Measurements from ENCODE around the gene ZNF598. TPM values are rescaled to one million over a fixed set of nuclear protein-coding genes. Genes with fewer than 3 reads are reported as not detected.

Gene ZNF598
- polyA plus RNA-seq, 1 donor from 2014 or later = 22.1 TPM

GRCh38 chr16:2024032-2024420, 14.4 kb upstream of the ZNF598 start:
- H3K9ac ChIP-seq (ENCODE audit: low read length) = no peak overlapping the region
- H3F3A ChIP-seq (ENCODE audit: insufficient read depth, low read length, poor library complexity, severe bottlenecking) = no peaks in the 10 kb centered on the region
- H3K9me2 ChIP-seq (ENCODE audit: insufficient read depth, low read length) = no peaks in the 10 kb centered on the region
- no peak overlapping the region for H3K27ac ChIP-seq (ENCODE audit: low read length)
- no peaks in the 10 kb centered on the region for H4K20me1 ChIP-seq (ENCODE audit: insufficient read depth)
- TF ChIP-seq REST (IDR thresholded peaks at IDR 0.05; ENCODE audit: borderline replicate concordance) (no peak), MXI1 (conservative IDR thresholded peaks at IDR 0.05; ENCODE audit: poor library complexity, severe bottlenecking) (no peak), SMC3 (conservative IDR thresholded peaks at IDR 0.05; ENCODE audit: poor library complexity) (no peak), RAD21 (conservative IDR thresholded peaks at IDR 0.05) (no peak), EP300 (conservative IDR thresholded peaks at IDR 0.05; ENCODE audit: poor library complexity, severe bottlenecking) (no peak), CTCF (IDR thresholded peaks at IDR 0.05; ENCODE audit: poor library complexity, severe bottlenecking) (no peak), EZH2 (IDR thresholded peaks at IDR 0.05; ENCODE audit: borderline replicate concordance, insufficient read depth, low read length, poor library complexity, severe bottlenecking) (no peak), POLR2AphosphoS5 (IDR thresholded peaks at IDR 0.05) (no peak), TAF1 (IDR thresholded peaks at IDR 0.05; ENCODE audit: low read depth) (no peak)
- no peak overlapping the region for H3K4me3 ChIP-seq (ENCODE audit: low read length)
- H3K4me2 ChIP-seq (ENCODE audit: low read length) = no peak overlapping the region
- H3K79me2 ChIP-seq (replicated peaks; ENCODE audit: insufficient read depth, low read length) = no peaks in the 10 kb centered on the region
- no peaks in the 10 kb centered on the region for H3K9me3 ChIP-seq (ENCODE audit: low read length)
- H3K27me3 ChIP-seq (ENCODE audit: insufficient read depth, low read depth, low read length) = peaks cover 51% of the 10 kb centered on the region
- no peaks in the 10 kb centered on the region for H3K36me3 ChIP-seq (ENCODE audit: insufficient read depth, low read length)
- H2AFZ ChIP-seq (ENCODE audit: low read depth, low read length) = no peak overlapping the region

- Histone ChIP-seq H3F3A (ENCODE audit: insufficient read depth, low read length, poor library complexity, severe bottlenecking) (no peaks in the 10 kb centered on the region), H3K9me2 (ENCODE audit: insufficient read depth, low read length) (no peaks in the 10 kb centered on the region), H2AFZ (ENCODE audit: low read depth, low read length) (no peak overlapping the region), H3K27me3 (ENCODE audit: insufficient read depth, low read depth, low read length) (peaks cover 55% of the 10 kb centered on the region), H3K4me2 (ENCODE audit: low read length) (no peak overlapping the region), H4K20me1 (ENCODE audit: insufficient read depth) (no peaks in the 10 kb centered on the region), H3K9me3 (ENCODE audit: low read length) (no peaks in the 10 kb centered on the region), H3K4me3 (ENCODE audit: low read length) (peak overlapping the region; percentile 52), H3K79me2 (replicated peaks; ENCODE audit: insufficient read depth, low read length) (no peaks in the 10 kb centered on the region), H3K27ac (ENCODE audit: low read length) (no peak overlapping the region), H3K36me3 (ENCODE audit: insufficient read depth, low read length) (no peaks in the 10 kb centered on the region), H3K9ac (ENCODE audit: low read length) (peak overlapping the region; percentile 44)
- TF ChIP-seq EZH2 (IDR thresholded peaks at IDR 0.05; ENCODE audit: borderline replicate concordance, insufficient read depth, low read length, poor library complexity, severe bottlenecking) (no peak), RAD21 (conservative IDR thresholded peaks at IDR 0.05) (peak; percentile 80), CTCF (IDR thresholded peaks at IDR 0.05; ENCODE audit: poor library complexity, severe bottlenecking) (peak; percentile 89), TAF1 (IDR thresholded peaks at IDR 0.05; ENCODE audit: low read depth) (no peak), POLR2AphosphoS5 (IDR thresholded peaks at IDR 0.05) (no peak), SMC3 (conservative IDR thresholded peaks at IDR 0.05; ENCODE audit: poor library complexity) (peak; percentile 84), REST (IDR thresholded peaks at IDR 0.05; ENCODE audit: borderline replicate concordance) (no peak), EP300 (conservative IDR thresholded peaks at IDR 0.05; ENCODE audit: poor library complexity, severe bottlenecking) (no peak), MXI1 (conservative IDR thresholded peaks at IDR 0.05; ENCODE audit: poor library complexity, severe bottlenecking) (peak; percentile 29)
Measured at GRCh38 chr16:2023092-2024031, 13.7 kb upstream of the ZNF598 start.
